ENCODE data around the gene ACKR3.

ACKR3 gene

GRCh38 chr2:236558036-236558435 is 11.6 kb upstream of the ACKR3 start:
- no peaks in the 10 kb centered on the region for H3K36me3 ChIP-seq
- no peaks in the 10 kb centered on the region for H3K27me3 ChIP-seq
- no peak overlapping the region for H3K27ac ChIP-seq
- no peaks in the 10 kb centered on the region for H3K9me3 ChIP-seq
- no peak overlapping the region for H3K4me3 ChIP-seq (ENCODE audit: low read depth in 1 of 2, low read length in 1 of 2)
- no peak for TF ChIP-seq CTCF (IDR thresholded peaks at IDR 0.05)
- H3K4me1 ChIP-seq (ENCODE audit: control insufficient read depth in 1 of 2, insufficient read depth in 1 of 2, low read depth in 1 of 2, low read length in 1 of 2), result peaks cover under 1 to 1% of the 10 kb centered on the region in 2 experiments

GRCh38 chr2:236558993-236559978 is 10.3 kb upstream of the ACKR3 start:
- TF ChIP-seq CTCF (IDR thresholded peaks at IDR 0.05), result no peak
- Histone ChIP-seq H3K9me3 (no peaks in the 10 kb centered on the region), H3K27me3 (no peaks in the 10 kb centered on the region), H3K27ac (no peak overlapping the region), H3K4me1 (ENCODE audit: control insufficient read depth in 1 of 2, insufficient read depth in 1 of 2, low read depth in 1 of 2, low read length in 1 of 2) (no peaks in the 10 kb centered on the region), H3K36me3 (no peaks in the 10 kb centered on the region), H3K4me3 (ENCODE audit: low read depth in 1 of 2, low read length in 1 of 2) (no peak overlapping the region)

GRCh38 chr2:236561874-236562273 is 7.8 kb upstream of the ACKR3 start:
- H3K4me1 ChIP-seq (ENCODE audit: control insufficient read depth in 1 of 2, insufficient read depth in 1 of 2, low read depth in 1 of 2, low read length in 1 of 2), result no peaks in the 10 kb centered on the region
- no peak for TF ChIP-seq CTCF (IDR thresholded peaks at IDR 0.05)
- no peaks in the 10 kb centered on the region for H3K36me3 ChIP-seq
- no peak overlapping the region for H3K4me3 ChIP-seq (ENCODE audit: low read depth in 1 of 2, low read length in 1 of 2)
- peaks cover 16% of the 10 kb centered on the region for H3K27me3 ChIP-seq
- H3K9me3 ChIP-seq, result no peaks in the 10 kb centered on the region
- no peak overlapping the region for H3K27ac ChIP-seq

GRCh38 chr2:236562434-236562833 is 7.2 kb upstream of the ACKR3 start:
- no peak overlapping the region for H3K27ac ChIP-seq
- H3K9me3 ChIP-seq, result no peaks in the 10 kb centered on the region
- H3K27me3 ChIP-seq, result peaks cover 22% of the 10 kb centered on the region
- H3K4me3 ChIP-seq (ENCODE audit: low read depth in 1 of 2, low read length in 1 of 2), result no peak overlapping the region
- H3K4me1 ChIP-seq (ENCODE audit: control insufficient read depth in 1 of 2, insufficient read depth in 1 of 2, low read depth in 1 of 2, low read length in 1 of 2), result peaks cover 0 to 2% of the 10 kb centered on the region in 2 experiments
- H3K36me3 ChIP-seq, result no peaks in the 10 kb centered on the region
- TF ChIP-seq CTCF (IDR thresholded peaks at IDR 0.05), result no peak

- Histone ChIP-seq H3K4me1 (ENCODE audit: control insufficient read depth in 1 of 2, insufficient read depth in 1 of 2, low read depth in 1 of 2, low read length in 1 of 2) (peaks cover 10 to 15% of the 10 kb centered on the region in 2 experiments), H3K36me3 (no peaks in the 10 kb centered on the region), H3K4me3 (ENCODE audit: low read depth in 1 of 2, low read length in 1 of 2) (no peak overlapping the region), H3K9me3 (no peaks in the 10 kb centered on the region), H3K27me3 (peaks cover 37% of the 10 kb centered on the region), H3K27ac (no peak overlapping the region)
- TF ChIP-seq CTCF (IDR thresholded peaks at IDR 0.05), result no peak
These were observed 5.7 kb upstream of the ACKR3 start for GRCh38 chr2:236563953-236564352.

Data from neutrophil (primary cell).